HUDEP-2 (cell line): ENCODE data around the gene GJD3.

Experiments used
- DNase-seq, 76 experiments: peaks; one replicate each; lab custom pipeline; 2025; ENCODE audit not compliant: unreplicated experiment in 76 of 76; lab: John Stamatoyannopoulos, UW

Gene GJD3

DNA sequence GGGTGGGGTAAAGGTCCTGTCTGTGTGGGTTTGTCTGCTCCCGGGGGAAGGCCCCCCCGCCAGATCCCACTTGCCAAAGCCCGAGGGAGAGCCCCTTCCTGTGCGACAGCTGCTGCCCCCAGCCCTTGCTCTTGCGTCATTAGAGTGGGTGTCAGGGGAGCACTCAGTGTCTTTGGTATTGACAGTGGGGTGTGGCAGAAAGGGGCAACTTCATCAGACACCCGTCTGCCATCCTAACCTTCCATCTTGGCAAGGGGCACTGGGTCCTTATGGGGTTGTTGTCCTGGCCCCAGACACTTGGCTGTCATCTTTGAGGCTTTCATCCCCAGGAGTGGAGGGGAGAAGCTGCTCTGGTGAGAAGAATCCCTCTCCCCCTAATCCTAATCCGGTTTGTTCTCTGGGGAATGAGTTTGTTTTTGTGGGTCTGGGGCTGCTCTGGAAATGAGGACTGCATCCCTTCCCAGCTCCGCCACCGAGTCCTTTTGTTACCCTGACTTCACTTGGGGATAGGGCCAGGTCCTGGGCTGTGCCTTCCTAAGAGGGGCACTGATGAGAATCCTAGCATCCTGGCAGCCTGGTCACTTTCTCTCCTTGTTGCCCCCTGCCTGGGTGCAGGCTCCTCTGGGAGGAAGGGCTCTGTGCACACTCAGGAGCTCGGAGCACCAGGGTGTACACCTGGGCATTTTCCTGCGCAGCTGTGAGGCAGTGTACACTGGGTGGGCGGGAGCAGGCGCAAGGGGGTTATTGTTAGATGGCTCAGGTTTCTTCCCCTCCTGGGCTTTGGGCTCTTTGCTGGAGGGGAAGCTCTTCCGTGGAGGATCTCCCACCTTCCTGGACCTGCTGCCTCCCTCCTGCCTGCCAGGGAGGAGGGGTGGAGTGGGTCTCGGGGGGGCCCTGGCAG lies 21.1 kb downstream of the GJD3 start:
- DNase-seq, result no peak

DNA sequence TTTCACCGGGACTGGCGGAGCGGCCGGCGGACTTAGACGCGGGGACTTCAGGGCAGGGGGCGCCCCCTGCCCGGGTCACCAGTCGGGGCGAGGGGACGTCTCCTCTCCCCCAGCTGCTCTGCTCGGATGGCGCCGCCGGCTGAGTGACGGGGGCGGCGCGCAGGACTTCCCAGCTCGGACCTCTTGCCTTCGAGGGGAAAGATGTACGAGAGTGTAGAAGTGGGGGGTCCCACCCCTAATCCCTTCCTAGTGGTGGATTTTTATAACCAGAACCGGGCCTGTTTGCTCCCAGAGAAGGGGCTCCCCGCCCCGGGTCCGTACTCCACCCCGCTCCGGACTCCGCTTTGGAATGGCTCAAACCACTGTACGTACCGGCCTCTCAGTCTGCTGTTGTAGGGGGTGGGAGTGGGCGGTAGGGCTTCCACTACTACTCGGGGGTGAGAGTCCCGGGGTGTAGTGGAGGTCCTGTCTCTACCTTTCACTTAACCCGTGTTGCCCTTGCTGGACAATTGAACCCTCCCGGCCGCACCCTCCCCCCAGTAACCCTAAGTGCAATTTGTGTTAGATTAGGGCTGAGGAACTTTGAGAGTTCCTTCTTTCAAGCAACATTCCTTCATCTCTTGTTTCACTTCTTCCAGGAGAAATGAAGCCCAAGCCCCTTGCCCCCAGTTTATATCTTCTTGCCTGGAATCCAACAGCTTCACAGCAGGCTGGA lies 21.9 kb downstream of the GJD3 start:
- DNase-seq, result no peak

DNA sequence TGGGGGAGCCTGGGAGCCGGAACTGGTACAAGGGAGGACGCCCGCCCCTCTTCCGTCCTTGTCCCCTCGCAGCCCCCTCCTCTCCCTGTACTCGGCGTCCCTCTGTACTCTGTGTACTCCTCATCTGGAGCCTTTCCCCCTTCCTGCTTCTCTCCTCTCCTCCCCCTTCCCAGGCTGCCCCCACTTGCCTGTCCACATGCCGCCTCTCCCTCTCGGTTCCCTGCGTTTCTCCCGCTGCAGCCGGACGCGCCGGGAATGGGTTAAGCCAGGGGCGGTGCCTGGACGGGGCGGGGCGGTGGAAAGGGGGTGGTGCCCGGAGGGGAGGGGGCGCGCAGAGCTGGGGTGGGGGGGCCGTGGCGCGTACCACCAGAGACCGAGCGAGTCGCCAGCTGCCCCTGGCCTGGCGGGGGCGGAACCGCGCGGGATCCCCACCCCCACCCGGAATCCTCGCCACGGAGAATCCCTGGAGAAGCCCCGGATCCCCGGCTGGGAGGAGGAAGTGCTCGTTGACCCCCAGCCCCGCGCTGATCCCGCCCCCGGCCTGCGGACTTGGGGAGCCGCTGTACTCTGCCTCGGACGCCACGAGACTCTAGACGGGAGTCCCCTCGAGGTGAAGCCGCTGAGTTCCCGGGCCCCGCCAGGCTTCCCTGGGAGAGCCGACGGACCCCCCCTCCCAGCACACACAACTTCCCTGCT lies 22.6 kb downstream of the GJD3 start:
- DNase-seq, result no peak

DNA sequence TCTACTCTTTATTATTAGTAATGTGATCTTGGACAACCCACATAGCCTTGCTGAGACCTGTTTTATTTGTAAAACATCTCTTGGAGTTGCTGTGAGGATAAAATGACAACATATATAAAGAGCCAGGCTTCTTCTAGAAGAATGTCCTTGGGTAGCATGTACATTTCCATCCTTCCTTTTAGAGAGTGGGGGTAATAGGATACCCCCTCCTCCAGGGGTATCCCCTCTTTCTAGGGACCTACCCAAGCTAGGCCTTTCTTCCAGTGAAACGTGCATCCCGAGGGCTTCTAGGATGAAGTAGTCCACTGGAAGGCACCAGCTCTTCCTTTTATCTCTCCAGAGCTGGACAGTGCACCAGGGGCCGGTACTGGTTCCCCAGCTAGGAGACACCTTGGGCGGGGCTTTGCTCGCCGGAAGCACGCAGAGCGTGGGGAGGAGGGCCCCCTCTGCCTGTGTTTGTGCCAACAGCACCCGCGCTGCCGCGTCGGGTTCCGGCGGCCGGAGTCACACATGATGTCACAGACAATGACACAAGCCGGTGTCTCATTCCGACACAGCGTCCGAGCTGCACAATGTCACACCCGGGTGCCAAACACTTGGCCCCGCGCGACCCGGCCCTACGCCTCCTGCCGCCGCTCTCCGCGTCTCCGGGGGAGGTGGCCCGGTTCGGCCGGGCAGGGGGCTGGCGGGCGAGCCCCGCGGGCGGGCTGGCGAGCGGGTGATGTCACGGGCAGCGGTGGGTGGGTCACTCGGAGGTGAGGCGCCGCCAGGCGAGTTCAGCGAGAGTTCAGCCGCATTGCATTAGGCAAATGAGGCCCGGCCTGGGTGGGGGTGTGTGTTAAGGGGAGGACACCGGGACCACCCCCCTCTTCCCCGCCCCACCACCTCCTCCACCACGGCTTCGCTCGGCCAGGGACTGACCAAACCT lies 23.4 kb downstream of the GJD3 start:
- DNase-seq, result peak in 71 of 76 experiments; percentile 23 to 90 (median 71)

DNA sequence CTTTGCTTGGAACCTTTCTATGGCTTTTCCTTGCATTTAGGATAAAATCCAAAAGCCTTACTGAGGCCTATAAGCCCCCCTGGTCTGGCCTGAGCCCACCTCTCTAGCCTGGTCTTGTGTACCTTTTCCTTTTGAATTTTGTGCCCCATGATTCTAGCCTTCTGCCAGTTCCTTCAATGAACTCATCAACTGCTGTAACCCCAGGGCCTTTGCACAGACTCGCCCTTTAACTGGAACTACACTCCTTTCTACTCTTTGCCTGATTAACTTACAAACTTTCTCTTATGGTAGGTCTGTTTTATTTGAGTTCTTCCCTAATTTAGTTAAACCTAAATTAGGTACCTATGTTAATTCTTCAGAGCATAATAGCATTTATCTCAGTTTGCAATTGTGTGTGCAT lies 24.2 kb downstream of the GJD3 start:
- DNase-seq, result no peak

DNA sequence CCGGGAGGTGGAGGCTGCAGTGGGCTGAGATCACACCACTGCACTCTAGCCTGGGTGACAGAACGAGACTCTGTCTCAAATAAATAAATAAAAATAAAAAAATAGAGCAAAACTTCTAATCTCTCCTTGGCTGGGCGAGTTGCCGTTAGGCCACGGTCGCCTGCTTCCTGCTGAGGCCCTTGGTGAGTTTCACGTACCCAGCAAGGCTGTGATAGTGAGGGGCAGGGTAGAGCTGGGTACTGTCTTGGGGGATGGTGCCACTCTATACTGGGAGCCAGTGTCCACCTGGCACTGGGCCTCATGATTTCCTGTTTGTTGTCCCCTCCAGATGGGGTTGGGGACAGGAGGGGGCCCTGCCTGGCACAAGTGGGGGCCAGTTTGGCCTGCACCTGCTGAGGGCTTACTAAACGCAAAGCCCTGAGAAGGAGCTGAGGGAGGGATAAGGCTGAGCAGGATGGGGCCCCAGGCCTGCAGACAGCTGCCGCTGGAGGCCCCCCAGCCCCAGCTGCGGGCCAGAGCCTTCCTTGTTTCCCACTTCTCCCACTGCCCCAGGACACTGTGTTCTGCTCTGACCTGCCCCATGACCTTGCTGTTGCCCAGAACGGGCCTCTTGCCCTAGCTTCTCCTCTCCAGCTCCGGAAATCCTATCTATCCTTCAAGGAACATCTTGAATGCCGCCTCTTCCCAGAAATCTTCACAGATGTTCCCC lies 25.4 kb downstream of the GJD3 start:
- no peak for DNase-seq

DNA sequence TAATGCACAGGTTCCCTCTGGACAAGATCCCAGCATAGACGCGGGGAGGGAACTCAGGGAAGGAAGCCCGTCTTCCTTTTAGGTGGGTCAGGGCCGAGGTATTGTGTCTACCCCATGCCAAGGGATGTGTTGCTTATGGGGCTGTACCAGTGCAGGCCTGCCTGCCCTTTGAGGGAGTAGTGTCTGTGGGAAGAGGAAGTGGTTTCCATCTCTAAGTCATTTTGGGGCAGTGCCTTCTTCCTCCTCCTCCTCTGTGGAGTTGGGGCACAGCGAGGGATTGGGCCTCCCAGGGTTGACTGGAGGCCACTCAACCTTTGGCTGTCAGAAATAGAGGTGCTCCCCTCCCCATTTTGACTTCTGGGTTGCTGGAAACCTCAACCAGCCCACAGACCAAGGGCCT lies 26.5 kb downstream of the GJD3 start:
- DNase-seq, result no peak

DNA sequence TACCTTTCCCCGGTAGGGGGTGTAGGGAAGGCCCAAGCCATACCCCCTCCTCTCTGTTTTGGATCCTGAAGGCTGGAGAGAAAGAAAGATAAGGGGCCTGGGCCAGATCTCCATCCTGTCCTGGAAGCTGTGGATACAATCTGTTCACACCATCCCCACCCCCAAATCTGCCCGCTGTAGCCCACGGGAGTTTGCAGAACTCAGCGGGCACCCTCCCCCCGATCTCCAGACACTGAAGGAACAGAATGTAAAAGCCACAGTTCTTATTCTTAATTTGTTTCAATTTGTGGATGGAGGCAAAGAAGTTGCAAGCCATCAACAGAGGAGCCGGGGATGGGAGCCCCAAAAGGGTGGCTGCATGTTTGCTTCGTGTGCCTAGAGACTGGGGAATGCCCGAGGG lies 27.2 kb downstream of the GJD3 start:
- DNase-seq, result no peak

DNA sequence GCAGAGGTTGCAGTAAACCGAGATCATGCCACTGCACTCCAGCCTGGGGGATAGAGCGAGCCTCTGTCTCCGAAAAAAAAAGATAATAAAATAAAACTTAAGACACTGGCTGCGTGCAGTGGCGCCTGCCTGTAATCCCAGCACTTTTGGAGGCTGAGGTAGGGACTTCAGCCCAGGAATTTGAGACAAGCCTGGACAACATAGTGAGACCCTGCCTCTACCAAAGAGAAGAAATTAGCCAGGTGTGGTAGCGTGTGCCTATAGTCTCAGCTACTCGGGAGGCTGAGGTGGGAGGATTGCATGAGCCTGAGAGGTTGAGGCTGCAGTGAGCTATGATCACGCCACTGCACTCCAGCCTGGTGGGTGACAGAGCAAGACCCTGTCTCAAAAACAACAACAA lies 28.9 kb downstream of the GJD3 start:
- no peak for DNase-seq

DNA sequence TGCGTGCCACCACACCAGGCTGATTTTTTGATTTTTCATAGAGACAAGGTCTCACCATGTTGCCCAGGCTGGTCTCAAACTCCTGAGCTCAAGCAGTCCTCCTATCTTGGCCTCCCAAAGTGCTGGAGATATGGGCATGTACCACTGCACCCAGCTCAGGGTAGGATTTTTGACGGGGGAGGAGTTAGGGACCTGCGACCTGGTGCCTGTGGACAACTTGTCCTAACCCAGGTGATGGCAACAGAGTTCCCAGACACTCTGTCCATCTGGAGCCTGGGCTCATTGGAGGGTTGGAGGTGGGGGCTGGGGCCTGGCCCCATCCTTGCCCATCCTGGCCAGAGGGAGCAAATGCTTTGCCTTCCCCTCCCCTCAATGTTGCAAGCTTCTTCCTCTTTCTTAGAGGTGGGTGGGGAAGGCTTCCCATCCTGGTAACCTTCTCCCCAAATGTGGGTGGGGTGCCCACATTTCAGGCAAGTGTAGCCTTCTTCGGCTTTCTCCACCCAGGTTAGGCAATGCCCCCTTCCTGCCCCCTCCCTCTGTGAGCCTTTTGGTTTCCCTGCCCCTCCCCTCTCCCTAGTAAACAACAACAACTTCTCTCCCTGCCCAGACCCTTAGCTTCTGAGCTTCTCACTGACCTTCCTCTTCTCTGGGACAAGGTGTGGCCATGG lies 30.6 kb downstream of the GJD3 start:
- DNase-seq, result no peak

DNA sequence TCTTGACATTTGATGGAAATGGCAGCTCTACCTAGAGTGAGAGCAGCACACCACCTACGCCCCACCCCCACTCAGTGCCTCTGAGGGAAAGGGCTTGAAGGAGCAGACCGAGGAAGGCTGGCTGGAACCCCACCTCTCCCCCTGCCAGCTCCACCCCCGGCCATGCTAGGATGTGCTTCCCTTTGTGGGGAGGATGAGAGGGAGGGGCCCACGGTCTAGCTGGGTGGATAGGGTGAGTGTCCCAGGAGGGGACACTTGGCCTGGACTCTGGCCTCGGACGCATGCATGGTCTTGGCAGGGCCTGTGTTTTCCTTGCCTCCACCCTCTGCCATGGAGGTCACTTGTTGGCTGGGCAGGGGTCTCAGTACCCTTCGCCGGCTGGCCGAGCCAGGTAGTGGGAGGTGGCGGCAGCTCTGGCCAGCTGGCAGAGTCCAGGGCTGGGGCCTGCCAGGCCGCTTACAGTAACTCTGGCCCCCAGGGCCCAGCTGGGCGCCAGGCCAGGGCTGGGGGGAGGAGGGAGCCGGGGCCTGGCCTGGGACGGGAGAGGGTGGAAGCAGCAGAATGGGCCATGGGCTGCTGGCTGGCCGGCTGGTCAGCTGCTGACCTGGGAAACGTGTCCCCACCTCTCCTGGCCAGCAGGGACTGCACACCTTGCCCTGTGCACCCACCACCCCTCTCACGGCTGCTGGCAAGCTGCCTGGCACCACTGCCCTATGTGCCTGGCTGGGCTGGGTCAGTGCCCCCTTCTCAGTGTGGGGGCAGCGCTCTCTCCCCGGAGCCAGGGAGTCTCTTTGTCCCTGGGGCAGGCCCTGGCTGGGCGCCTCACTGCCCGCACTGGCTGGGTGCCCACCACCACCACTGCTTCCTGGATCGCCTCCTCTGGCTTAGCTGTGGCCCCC lies 32.5 kb downstream of the GJD3 start:
- no peak for DNase-seq

DNA sequence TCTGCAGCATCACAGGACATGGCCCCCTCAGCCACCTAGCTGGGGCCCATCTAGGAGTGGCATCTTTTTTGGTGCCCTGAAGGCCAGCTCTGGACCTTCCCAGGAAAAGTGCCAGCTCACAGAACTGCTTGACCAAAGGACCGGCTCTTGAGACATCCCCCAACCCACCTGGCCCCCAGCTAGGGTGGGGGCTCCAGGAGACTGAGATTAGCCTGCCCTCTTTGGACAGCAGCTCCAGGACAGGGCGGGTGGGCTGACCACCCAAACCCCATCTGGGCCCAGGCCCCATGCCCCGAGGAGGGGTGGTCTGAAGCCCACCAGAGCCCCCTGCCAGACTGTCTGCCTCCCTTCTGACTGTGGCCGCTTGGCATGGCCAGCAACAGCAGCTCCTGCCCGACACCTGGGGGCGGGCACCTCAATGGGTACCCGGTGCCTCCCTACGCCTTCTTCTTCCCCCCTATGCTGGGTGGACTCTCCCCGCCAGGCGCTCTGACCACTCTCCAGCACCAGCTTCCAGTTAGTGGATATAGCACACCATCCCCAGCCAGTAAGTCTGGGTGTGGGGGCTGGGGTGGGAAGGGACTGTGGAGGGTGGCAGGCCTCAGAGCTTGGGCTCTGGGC lies 33.6 kb downstream of the GJD3 start:
- no peak for DNase-seq

DNA sequence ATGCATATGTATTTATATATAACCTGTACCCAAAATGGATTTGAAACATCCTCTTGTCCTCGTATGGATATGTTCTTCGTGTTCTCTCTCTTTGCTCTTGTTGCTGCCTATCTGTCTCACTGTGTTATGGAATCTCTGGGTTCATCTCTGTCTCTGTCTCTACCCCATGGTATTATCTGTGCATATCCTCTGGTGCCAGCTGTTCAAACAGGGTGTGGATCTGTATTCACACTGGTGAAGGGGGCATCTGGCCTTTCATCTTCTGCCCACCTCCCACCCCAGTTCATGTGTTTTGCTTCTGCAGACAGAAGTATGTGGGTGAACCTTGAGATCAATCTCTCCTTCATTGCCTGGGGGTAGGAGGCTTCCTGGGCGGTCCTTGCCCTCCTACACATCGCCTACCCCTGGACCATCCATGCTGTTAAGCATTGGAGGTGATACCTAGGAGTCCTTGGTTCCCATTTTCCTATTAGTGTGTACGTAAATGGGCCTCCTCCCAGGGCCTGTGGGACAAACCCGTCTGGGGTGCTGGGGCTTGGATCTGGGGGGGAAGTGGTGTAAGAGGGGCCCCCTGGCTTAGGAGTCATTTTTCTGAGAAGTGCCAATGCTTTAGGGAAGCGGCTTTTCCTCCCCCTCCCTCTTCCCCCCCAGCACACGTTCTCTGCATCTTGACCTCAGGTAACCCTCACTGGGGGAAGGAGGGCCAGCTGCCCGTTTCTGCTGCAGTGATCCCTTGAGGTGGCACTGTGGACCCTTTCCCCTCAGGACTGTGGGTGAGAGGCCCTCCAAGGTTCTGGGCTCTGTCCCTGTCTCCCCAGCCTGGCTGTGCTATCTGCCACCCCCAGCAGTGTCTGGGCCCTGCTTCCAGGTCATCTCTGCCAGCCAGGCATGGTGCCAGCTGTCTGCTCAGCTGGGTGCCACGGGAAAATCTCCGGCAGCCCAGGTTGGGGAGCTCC lies 34.4 kb downstream of the GJD3 start:
- peak in 69 of 76 experiments; percentile 18 to 86 (median 53) for DNase-seq

DNA sequence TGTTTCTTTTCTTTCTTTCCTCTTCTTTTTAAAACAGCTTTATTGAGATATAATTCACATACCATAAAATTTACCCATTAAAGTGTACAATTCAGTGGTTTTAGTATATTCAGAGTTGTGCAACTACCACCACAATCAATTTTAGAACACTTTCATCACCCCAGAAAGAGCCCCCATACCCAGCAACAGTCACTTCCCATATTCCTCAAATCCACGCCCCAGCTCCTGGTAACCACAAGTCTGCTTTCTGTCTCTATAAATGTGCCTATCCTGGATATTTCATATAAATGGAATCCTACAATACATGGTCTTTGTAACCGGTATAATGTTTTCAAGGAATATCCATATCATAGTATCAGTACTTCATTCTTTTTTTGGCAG lies 36.2 kb downstream of the GJD3 start:
- DNase-seq, result no peak

DNA sequence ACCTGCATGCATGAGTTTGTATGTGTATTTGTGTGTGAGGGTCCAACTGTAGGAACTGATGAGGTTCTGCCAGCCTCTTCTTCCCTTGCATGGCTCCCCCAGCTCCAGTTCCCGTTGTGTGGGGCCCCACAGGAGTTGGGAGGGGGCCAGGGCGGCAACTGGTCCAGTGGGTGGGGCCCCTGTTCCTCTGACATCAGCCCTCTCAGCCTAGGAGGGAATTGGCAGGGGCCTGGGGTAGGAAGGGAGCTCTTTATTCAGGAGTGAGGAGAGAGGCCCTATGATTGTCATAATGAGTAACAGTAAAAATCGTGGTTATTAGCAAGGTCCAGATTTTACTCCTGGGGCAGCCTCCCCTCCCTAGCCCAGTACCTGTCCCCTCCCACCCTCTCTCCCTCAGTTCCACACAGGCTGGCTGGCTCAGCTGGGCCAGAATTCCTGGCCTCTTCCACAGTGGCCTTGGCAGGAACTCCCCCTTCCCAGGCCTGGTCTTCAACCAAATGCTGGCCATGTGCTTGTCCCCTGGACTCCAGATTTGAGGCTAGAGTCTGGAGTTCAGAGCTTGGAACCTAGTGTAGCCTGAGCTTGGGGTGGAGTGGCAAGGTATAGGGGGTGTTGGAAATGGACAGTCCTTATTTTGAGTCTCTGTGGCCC lies 36.7 kb downstream of the GJD3 start:
- DNase-seq, result peak in 9 of 76 experiments; percentile 12 to 32 (median 17)

DNA sequence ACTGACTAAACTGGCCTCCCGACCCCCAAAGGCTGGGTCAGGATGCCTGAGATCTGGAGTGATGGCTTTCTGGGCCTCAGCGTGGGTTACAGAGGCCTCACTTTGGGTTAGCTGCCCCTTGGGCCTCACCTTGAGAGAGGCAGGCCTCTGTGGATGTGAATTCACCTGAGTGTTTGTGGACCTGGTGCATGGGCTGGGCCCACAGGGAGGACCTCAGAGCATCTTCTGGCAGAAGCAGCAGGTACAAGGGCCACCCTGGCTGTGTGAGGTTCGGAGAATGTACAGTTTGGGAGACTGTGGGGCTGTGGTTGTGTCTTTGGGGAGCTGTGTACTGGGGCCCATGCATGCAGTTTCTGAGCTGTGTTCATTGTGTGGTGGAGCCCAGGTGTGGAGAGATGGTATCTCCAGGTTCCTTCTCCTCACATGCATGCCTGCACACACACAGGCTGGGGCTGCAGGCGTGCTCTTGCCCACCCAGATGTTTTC lies 37.2 kb downstream of the GJD3 start:
- DNase-seq, result no peak
